NOMO-1 treated with dmso at 0.1 percent for 144 hours (cell line): Measurements from ENCODE around the gene KRTAP23-1.

Experiments used
- DNase-seq: peaks from one replicate; lab custom pipeline; 2025; ENCODE audit not compliant: unreplicated experiment; lab: John Stamatoyannopoulos, UW

KRTAP23-1 gene

GRCh38 chr21:30315701-30316100, 32.7 kb downstream of the KRTAP23-1 start:
- no peak for DNase-seq

GRCh38 chr21:30306884-30307283, 41.5 kb downstream of the KRTAP23-1 start:
- no peak for DNase-seq

GRCh38 chr21:30305136-30305535, 43.3 kb downstream of the KRTAP23-1 start:
- no peak for DNase-seq
